ENCODE results near the gene CRYBG1. TPM values are rescaled to one million over a fixed set of nuclear protein-coding genes. Genes with fewer than 3 reads are reported as not detected.

Gene CRYBG1
- total RNA-seq, 1 donor from 2014 or later = 0.07 TPM

DNA sequence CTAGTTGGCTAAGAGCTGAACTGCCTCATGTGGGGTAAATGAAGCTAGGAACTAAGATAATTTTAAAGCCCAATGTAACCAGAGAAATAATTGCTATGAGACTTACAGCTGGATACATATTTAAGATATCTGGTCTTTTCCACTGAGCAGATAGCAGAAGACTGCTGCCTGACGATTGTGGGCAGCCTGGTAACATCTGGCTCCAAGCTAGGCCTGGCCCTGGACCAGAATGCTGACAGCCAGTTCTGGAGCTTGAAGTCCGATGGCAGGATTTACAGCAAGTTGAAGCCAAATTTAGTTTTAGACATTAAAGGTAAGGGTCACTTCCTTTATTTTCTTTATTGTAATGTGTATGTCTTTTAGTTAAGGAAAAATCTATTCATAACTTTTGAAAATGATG, 203.1 kb downstream of the CRYBG1 start:
- H3K4me1 Mint-ChIP-seq = peaks cover 13% of the 10 kb centered on the region
- no peak overlapping the region for H3K27ac Mint-ChIP-seq (ENCODE audit: unreplicated experiment)
- H3K36me3 Mint-ChIP-seq (ENCODE audit: low read depth) = no peaks in the 10 kb centered on the region
- H3K27me3 Mint-ChIP-seq (ENCODE audit: low read depth) = no peaks in the 10 kb centered on the region
- no peaks in the 10 kb centered on the region for H3K9me3 Mint-ChIP-seq
- TF ChIP-seq, protein P1, sequence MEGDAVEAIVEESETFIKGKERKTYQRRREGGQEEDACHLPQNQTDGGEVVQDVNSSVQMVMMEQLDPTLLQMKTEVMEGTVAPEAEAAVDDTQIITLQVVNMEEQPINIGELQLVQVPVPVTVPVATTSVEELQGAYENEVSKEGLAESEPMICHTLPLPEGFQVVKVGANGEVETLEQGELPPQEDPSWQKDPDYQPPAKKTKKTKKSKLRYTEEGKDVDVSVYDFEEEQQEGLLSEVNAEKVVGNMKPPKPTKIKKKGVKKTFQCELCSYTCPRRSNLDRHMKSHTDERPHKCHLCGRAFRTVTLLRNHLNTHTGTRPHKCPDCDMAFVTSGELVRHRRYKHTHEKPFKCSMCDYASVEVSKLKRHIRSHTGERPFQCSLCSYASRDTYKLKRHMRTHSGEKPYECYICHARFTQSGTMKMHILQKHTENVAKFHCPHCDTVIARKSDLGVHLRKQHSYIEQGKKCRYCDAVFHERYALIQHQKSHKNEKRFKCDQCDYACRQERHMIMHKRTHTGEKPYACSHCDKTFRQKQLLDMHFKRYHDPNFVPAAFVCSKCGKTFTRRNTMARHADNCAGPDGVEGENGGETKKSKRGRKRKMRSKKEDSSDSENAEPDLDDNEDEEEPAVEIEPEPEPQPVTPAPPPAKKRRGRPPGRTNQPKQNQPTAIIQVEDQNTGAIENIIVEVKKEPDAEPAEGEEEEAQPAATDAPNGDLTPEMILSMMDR (conservative IDR thresholded peaks at IDR 0.05) = no peak
- no peak for DNase-seq (ENCODE audit: low read depth, low spot score)
- H3K4me3 Mint-ChIP-seq = no peak overlapping the region

DNA sequence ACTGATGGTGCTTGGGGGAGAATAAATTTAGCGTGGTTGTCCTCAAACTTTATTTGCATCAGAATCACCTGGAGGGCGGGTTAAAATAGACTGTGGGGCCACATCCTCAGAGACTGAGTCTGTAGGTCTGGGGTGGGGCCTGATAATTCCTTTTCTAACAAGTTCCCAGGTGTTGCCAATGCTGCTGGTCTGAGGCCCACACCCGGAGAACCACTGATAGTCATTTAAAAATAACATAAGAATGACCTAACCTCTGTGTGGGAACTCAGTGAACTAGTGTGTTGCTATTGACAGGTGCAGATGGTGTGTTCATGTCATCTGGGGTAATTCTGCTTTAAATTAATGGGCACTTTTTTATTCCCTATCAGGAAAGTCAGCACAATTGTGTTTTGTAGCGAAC, 204.0 kb downstream of the CRYBG1 start:
- TF ChIP-seq, protein P1 (conservative IDR thresholded peaks at IDR 0.05) = no peak
- H3K9me3 Mint-ChIP-seq = no peaks in the 10 kb centered on the region
- H3K36me3 Mint-ChIP-seq (ENCODE audit: low read depth) = no peaks in the 10 kb centered on the region
- H3K4me3 Mint-ChIP-seq = no peak overlapping the region
- no peaks in the 10 kb centered on the region for H3K27me3 Mint-ChIP-seq (ENCODE audit: low read depth)
- peaks cover 13% of the 10 kb centered on the region for H3K4me1 Mint-ChIP-seq
- H3K27ac Mint-ChIP-seq (ENCODE audit: unreplicated experiment) = no peak overlapping the region
- DNase-seq (ENCODE audit: low read depth, low spot score) = no peak

- Mint-ChIP-seq H3K36me3 (ENCODE audit: low read depth) (no peaks in the 10 kb centered on the region), H3K4me3 (no peak overlapping the region), H3K27ac (ENCODE audit: unreplicated experiment) (no peak overlapping the region)
These were observed 208.0 kb downstream of the CRYBG1 start for GRCh38 chr6:106568530-106568929.

DNA sequence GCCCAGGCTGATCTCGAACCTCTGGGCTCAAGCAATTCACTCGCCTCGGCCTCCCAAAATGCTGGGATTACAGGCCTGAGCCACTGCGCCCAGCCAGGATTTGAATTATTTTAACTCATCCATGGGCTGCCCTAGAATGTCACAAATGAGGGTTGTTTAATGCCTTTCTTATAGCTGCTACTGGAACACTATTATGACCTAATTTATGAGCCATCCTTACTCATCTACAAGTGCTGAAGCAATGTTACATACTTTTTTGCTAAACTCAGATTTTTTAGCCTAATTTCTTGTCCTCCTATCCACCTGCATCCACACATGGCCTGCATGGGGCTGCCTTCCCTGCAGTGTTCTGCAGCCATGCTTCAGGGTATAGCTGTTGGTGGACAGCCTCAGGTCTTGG, 208.9 kb downstream of the CRYBG1 start:
- no peak overlapping the region for H3K27ac Mint-ChIP-seq (ENCODE audit: unreplicated experiment)
- DNase-seq (ENCODE audit: low read depth, low spot score) = no peak
- TF ChIP-seq, protein P1 (conservative IDR thresholded peaks at IDR 0.05) = no peak
- H3K9me3 Mint-ChIP-seq = no peaks in the 10 kb centered on the region
- no peak overlapping the region for H3K4me3 Mint-ChIP-seq
- no peaks in the 10 kb centered on the region for H3K36me3 Mint-ChIP-seq (ENCODE audit: low read depth)
- H3K4me1 Mint-ChIP-seq = peaks cover 1% of the 10 kb centered on the region
- no peaks in the 10 kb centered on the region for H3K27me3 Mint-ChIP-seq (ENCODE audit: low read depth)

More at GRCh38 chr6:106568530-106568929, 208.0 kb downstream of the CRYBG1 start:
- Mint-ChIP-seq H3K9me3 (no peaks in the 10 kb centered on the region), H3K27me3 (ENCODE audit: low read depth) (no peaks in the 10 kb centered on the region), H3K4me1 (no peaks in the 10 kb centered on the region)
- TF ChIP-seq, protein P1 (conservative IDR thresholded peaks at IDR 0.05) = no peak
- no peak for DNase-seq (ENCODE audit: low read depth, low spot score)

- H3K27me3 Mint-ChIP-seq (ENCODE audit: low read depth) = no peaks in the 10 kb centered on the region
- peaks cover 13% of the 10 kb centered on the region for H3K4me1 Mint-ChIP-seq
- no peak overlapping the region for H3K4me3 Mint-ChIP-seq
- DNase-seq (ENCODE audit: low read depth, low spot score) = no peak
- H3K36me3 Mint-ChIP-seq (ENCODE audit: low read depth) = no peaks in the 10 kb centered on the region
- no peaks in the 10 kb centered on the region for H3K9me3 Mint-ChIP-seq
- TF ChIP-seq, protein P1 (conservative IDR thresholded peaks at IDR 0.05) = no peak
- H3K27ac Mint-ChIP-seq (ENCODE audit: unreplicated experiment) = no peak overlapping the region
These were observed 211.9 kb downstream of the CRYBG1 start for GRCh38 chr6:106572436-106572835.

All from neural crest cell (in vitro differentiated cells).